ENCODE results near the gene OCEL1.

GRCh38 chr19:17256130-17256529, 30.1 kb downstream of the OCEL1 start:
- no peak for TF ChIP-seq CTCF (conservative IDR thresholded peaks at IDR 0.05 in 1 of 2, IDR thresholded peaks at IDR 0.05 in 1 of 2; ENCODE audit: low read depth in 1 of 2, low read length in 2 of 2)
- TF ChIP-seq EZH2 (IDR thresholded peaks at IDR 0.05; ENCODE audit: low read length, missing control alignments): no peak

Data from fibroblast of lung (primary cell).